OCI-LY3 (cell line): Measurements from ENCODE around the gene SRXN1.

Experiments
- EZH2phosphoT487 ChIP-seq: fragments of 200-600 bp; shearing (Covaris generic); IDR thresholded peaks from 2 replicates; pipeline ENCODE4 v1.6.1; 2018; ENCODE audit warnings: antibody characterized with exemption, mixed run types, low read depth
- TF ChIP-seq, protein P1 (sequence below): fragments of 200-600, 300-600 bp; sonication (generic); IDR thresholded peaks from 2 replicates; pipeline ENCODE4 v1.5.1; 2014; ENCODE audit warnings: antibody characterized with exemption, low read length, low read depth

GRCh38 chr20:615514-615913, 37.5 kb downstream of the SRXN1 start:
- TF ChIP-seq, protein P1, sequence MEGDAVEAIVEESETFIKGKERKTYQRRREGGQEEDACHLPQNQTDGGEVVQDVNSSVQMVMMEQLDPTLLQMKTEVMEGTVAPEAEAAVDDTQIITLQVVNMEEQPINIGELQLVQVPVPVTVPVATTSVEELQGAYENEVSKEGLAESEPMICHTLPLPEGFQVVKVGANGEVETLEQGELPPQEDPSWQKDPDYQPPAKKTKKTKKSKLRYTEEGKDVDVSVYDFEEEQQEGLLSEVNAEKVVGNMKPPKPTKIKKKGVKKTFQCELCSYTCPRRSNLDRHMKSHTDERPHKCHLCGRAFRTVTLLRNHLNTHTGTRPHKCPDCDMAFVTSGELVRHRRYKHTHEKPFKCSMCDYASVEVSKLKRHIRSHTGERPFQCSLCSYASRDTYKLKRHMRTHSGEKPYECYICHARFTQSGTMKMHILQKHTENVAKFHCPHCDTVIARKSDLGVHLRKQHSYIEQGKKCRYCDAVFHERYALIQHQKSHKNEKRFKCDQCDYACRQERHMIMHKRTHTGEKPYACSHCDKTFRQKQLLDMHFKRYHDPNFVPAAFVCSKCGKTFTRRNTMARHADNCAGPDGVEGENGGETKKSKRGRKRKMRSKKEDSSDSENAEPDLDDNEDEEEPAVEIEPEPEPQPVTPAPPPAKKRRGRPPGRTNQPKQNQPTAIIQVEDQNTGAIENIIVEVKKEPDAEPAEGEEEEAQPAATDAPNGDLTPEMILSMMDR, result no peak
- no peak for TF ChIP-seq EZH2phosphoT487
